ENCODE results near the gene GRIN2A.

The GRIN2A gene

DNA sequence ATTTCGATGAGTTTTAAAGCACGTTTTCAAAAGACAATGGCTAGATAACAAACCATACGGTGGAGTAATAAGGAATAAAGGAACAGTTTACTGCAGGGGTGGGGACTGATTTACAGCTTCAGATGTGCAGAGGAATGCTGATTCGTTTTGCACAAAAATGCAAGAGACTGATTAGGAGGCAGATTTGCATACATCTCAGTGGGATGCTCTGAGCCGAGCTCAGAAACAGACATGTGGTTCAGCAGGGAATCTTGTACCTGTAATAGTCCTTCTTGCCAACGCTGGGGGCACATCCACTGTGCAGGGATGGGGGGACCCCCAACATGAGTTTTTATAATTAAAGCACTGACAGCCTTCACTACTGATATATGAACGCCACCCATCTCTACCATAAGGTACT lies 308.0 kb downstream of the GRIN2A start:
- H3K4me1 ChIP-seq (ENCODE audit: insufficient read depth, insufficient read length), result no peaks in the 10 kb centered on the region
- H3K9me3 ChIP-seq (ENCODE audit: insufficient read depth, low read length), result no peaks in the 10 kb centered on the region
- DNase-seq (ENCODE audit: low read depth, low spot score), result peak; percentile 32
- H3K27me3 ChIP-seq (ENCODE audit: insufficient read depth, insufficient read length), result no peaks in the 10 kb centered on the region
- TF ChIP-seq SUZ12 (IDR thresholded peaks at IDR 0.05; ENCODE audit: extremely low read depth, insufficient read depth, insufficient read length), result no peak
- TF ChIP-seq YY1 (IDR thresholded peaks at IDR 0.05; ENCODE audit: insufficient read depth, insufficient read length), result no peak
- TF ChIP-seq ZNF274 (IDR thresholded peaks at IDR 0.05; ENCODE audit: low read depth, low read length), result no peak
- no peak overlapping the region for H3K4me3 ChIP-seq (ENCODE audit: insufficient read length, low read depth)
- H3K36me3 ChIP-seq (ENCODE audit: insufficient read depth, insufficient read length, low read length), result no peaks in the 10 kb centered on the region
- H3K9ac ChIP-seq (ENCODE audit: insufficient read length, low read depth), result no peak overlapping the region

DNA sequence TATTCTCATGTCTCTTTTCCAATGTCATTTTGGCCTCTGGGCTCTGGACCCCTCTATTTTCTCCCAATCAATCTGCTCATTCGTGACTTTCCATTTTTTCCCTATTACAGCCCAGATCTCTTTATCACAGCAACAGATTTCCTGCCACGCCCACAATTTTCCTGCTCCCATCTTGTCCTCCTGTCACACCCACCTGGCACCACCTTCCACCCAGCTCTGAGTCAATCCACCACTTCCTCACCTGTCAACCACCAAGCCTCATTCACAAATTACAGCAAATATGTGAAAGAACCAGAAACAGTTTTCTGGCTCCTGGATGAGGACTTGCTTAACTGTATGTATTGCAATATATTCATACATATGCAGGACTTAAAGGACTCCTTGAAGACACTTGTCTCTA lies 311.3 kb downstream of the GRIN2A start:
- Histone ChIP-seq H3K4me3 (ENCODE audit: insufficient read length, low read depth) (no peak overlapping the region), H3K4me1 (ENCODE audit: insufficient read depth, insufficient read length) (no peaks in the 10 kb centered on the region), H3K27me3 (ENCODE audit: insufficient read depth, insufficient read length) (no peaks in the 10 kb centered on the region), H3K9ac (ENCODE audit: insufficient read length, low read depth) (no peak overlapping the region), H3K9me3 (ENCODE audit: insufficient read depth, low read length) (no peaks in the 10 kb centered on the region), H3K36me3 (ENCODE audit: insufficient read depth, insufficient read length, low read length) (no peaks in the 10 kb centered on the region)
- no peak for DNase-seq (ENCODE audit: low read depth, low spot score)
- TF ChIP-seq ZNF274 (IDR thresholded peaks at IDR 0.05; ENCODE audit: low read depth, low read length) (no peak), SUZ12 (IDR thresholded peaks at IDR 0.05; ENCODE audit: extremely low read depth, insufficient read depth, insufficient read length) (no peak), YY1 (IDR thresholded peaks at IDR 0.05; ENCODE audit: insufficient read depth, insufficient read length) (no peak)

- H3K9me3 ChIP-seq (ENCODE audit: insufficient read depth, low read length), result no peaks in the 10 kb centered on the region
- no peak for DNase-seq (ENCODE audit: low read depth, low spot score)
Observed at GRCh38 chr16:9869776-9870175, 312.5 kb downstream of the GRIN2A start.

DNA sequence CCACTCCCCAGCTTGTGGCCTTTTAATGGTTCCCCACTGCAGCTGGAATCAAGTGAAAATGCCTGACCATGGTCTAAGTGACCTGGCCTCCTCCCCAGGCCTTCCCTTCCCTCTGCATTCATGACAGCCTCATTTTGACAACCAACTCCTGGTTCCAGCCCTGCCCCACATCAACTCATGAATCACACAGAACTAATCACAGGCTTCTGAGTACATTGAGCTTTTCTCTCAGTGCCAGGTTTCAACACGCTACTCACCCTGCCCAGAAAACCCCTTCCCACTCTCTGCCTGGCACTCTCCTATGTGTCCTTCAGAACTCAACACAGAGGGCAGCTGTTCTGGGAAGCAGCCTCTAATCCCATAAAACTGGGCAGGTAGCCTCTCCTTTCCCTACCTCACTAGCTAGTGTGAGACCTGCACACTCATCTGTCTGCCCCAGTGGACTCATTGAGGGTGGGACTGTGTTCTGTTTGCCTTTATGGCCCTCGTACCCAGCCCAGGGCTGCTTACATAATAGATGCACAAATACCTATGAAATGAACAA lies 313.6 kb downstream of the GRIN2A start:
- TF ChIP-seq ZNF274 (IDR thresholded peaks at IDR 0.05; ENCODE audit: low read depth, low read length), result no peak
- TF ChIP-seq YY1 (IDR thresholded peaks at IDR 0.05; ENCODE audit: insufficient read depth, insufficient read length), result no peak
- no peak for TF ChIP-seq SUZ12 (IDR thresholded peaks at IDR 0.05; ENCODE audit: extremely low read depth, insufficient read depth, insufficient read length)
- no peak overlapping the region for H3K9ac ChIP-seq (ENCODE audit: insufficient read length, low read depth)
- no peaks in the 10 kb centered on the region for H3K9me3 ChIP-seq (ENCODE audit: insufficient read depth, low read length)
- H3K4me1 ChIP-seq (ENCODE audit: insufficient read depth, insufficient read length), result no peaks in the 10 kb centered on the region
- no peak overlapping the region for H3K4me3 ChIP-seq (ENCODE audit: insufficient read length, low read depth)
- no peak for DNase-seq (ENCODE audit: low read depth, low spot score)
- H3K36me3 ChIP-seq (ENCODE audit: insufficient read depth, insufficient read length, low read length), result no peaks in the 10 kb centered on the region
- H3K27me3 ChIP-seq (ENCODE audit: insufficient read depth, insufficient read length), result no peaks in the 10 kb centered on the region

More at GRCh38 chr16:9869776-9870175, 312.5 kb downstream of the GRIN2A start:
- no peak overlapping the region for H3K4me3 ChIP-seq (ENCODE audit: insufficient read length, low read depth)
- no peaks in the 10 kb centered on the region for H3K27me3 ChIP-seq (ENCODE audit: insufficient read depth, insufficient read length)
- no peak for TF ChIP-seq ZNF274 (IDR thresholded peaks at IDR 0.05; ENCODE audit: low read depth, low read length)
- no peak for TF ChIP-seq SUZ12 (IDR thresholded peaks at IDR 0.05; ENCODE audit: extremely low read depth, insufficient read depth, insufficient read length)
- TF ChIP-seq YY1 (IDR thresholded peaks at IDR 0.05; ENCODE audit: insufficient read depth, insufficient read length), result no peak
- H3K4me1 ChIP-seq (ENCODE audit: insufficient read depth, insufficient read length), result no peaks in the 10 kb centered on the region
- H3K9ac ChIP-seq (ENCODE audit: insufficient read length, low read depth), result no peak overlapping the region
- H3K36me3 ChIP-seq (ENCODE audit: insufficient read depth, insufficient read length, low read length), result no peaks in the 10 kb centered on the region

DNA sequence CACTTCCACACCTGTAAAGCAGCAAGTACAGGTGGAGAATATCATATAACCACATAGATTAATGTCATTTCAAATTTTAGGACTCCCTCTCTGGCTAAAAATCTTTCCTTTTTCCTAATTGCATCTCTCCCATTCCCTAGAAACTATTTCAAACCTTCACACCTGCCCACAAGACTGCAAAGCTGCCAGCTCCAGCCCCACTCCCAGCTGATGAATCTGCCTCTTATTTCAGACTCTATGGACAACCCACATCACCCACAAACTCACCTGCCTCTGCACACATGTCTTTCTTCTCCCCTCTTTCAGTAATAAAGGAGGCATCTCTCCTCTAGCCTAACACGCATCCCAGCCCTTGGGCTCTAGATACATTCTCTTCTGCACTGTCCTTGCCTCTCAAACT lies 315.1 kb downstream of the GRIN2A start:
- no peak overlapping the region for H3K9ac ChIP-seq (ENCODE audit: insufficient read length, low read depth)
- H3K4me3 ChIP-seq (ENCODE audit: insufficient read length, low read depth), result no peak overlapping the region
- no peaks in the 10 kb centered on the region for H3K27me3 ChIP-seq (ENCODE audit: insufficient read depth, insufficient read length)
- no peaks in the 10 kb centered on the region for H3K36me3 ChIP-seq (ENCODE audit: insufficient read depth, insufficient read length, low read length)
- H3K9me3 ChIP-seq (ENCODE audit: insufficient read depth, low read length), result no peaks in the 10 kb centered on the region
- DNase-seq (ENCODE audit: low read depth, low spot score), result no peak
- no peak for TF ChIP-seq SUZ12 (IDR thresholded peaks at IDR 0.05; ENCODE audit: extremely low read depth, insufficient read depth, insufficient read length)
- TF ChIP-seq ZNF274 (IDR thresholded peaks at IDR 0.05; ENCODE audit: low read depth, low read length), result no peak
- H3K4me1 ChIP-seq (ENCODE audit: insufficient read depth, insufficient read length), result no peaks in the 10 kb centered on the region

DNA sequence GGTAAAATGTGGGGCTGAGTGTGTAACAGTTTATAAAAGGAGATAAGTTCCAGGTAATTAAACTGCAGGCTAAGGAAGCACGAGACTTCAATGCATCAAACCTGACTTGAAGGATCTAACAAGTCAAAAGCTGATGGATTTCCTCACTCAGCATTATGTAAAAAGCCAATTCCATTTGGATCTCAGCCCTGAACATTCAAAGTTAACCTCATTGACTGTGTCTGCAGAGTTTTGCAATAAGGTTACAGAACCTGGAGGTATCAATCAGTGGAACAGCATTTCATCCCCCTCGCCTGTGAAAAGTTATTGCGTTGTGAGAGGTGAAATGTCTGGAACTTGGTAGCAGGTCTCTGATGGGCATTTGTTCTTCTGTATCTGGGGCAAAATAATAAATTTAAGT lies 317.8 kb downstream of the GRIN2A start:
- no peak for DNase-seq (ENCODE audit: low read depth, low spot score)
- Histone ChIP-seq H3K9me3 (ENCODE audit: insufficient read depth, low read length) (no peaks in the 10 kb centered on the region), H3K9ac (ENCODE audit: insufficient read length, low read depth) (no peak overlapping the region), H3K4me1 (ENCODE audit: insufficient read depth, insufficient read length) (no peaks in the 10 kb centered on the region), H3K4me3 (ENCODE audit: insufficient read length, low read depth) (no peak overlapping the region), H3K36me3 (ENCODE audit: insufficient read depth, insufficient read length, low read length) (no peaks in the 10 kb centered on the region), H3K27me3 (ENCODE audit: insufficient read depth, insufficient read length) (no peaks in the 10 kb centered on the region)
- TF ChIP-seq SUZ12 (IDR thresholded peaks at IDR 0.05; ENCODE audit: extremely low read depth, insufficient read depth, insufficient read length), result no peak
- no peak for TF ChIP-seq YY1 (IDR thresholded peaks at IDR 0.05; ENCODE audit: insufficient read depth, insufficient read length)
- TF ChIP-seq ZNF274 (IDR thresholded peaks at IDR 0.05; ENCODE audit: low read depth, low read length), result no peak

- Histone ChIP-seq H3K4me1 (ENCODE audit: insufficient read depth, insufficient read length) (no peaks in the 10 kb centered on the region), H3K9me3 (ENCODE audit: insufficient read depth, low read length) (0 out of 2 replicates have a peak, but pooled peaks cover 4% of the 10 kb centered on the region), H3K36me3 (ENCODE audit: insufficient read depth, insufficient read length, low read length) (no peaks in the 10 kb centered on the region), H3K27me3 (ENCODE audit: insufficient read depth, insufficient read length) (no peaks in the 10 kb centered on the region), H3K9ac (ENCODE audit: insufficient read length, low read depth) (no peak overlapping the region), H3K4me3 (ENCODE audit: insufficient read length, low read depth) (no peak overlapping the region)
- no peak for DNase-seq (ENCODE audit: low read depth, low spot score)
- TF ChIP-seq ZNF274 (IDR thresholded peaks at IDR 0.05; ENCODE audit: low read depth, low read length), result no peak
- TF ChIP-seq SUZ12 (IDR thresholded peaks at IDR 0.05; ENCODE audit: extremely low read depth, insufficient read depth, insufficient read length), result no peak
- TF ChIP-seq YY1 (IDR thresholded peaks at IDR 0.05; ENCODE audit: insufficient read depth, insufficient read length), result no peak
Observed at GRCh38 chr16:9862327-9862726, 319.9 kb downstream of the GRIN2A start.

All from NT2/D1 (cell line).